ENCODE results near the gene TOM1L2. TPM values are rescaled to one million over a fixed set of nuclear protein-coding genes. Genes with fewer than 3 reads are reported as not detected.

The TOM1L2 gene
- total and polyA plus RNA-seq, 8 donors, result 20.3 to 28.2 (median 22.2) TPM

DNA sequence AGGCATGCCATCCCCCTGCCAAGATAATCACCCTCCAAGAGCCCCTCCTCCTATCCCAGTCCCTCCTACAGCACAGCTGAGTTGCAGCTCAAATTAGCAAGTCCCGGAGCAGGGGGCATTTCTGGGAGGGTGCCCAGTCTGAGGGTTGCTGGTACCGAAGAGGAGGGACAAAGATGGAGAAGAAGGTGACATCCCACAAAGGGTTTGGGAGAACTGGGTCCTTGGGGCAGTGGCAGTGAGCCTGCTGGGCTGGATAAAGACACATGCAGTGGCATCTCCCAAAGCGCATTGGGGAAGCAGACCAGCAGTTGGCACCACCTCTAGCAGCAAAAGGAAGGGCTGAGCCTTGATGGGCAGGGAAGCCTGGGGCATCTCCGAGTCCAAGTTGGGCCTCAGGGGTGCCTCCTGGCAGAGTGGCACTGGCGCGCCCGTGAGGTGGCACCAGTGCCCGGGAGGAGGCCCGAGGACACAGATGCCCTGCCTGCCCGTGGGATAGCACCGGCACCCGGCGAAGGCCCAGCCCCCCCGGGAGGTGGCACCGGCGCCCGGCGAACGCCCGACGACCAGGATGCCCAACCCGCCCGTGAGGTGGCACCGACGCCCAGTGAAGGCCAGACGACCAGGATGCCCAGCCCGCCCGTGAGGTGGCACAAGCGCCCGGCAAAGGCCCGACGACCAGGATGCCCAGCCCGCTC is 622 bp downstream of the TOM1L2 start:
- Histone ChIP-seq H3K36me3 (no peaks in the 10 kb centered on the region), H3K9me3 (no peaks in the 10 kb centered on the region), H3K4me1 (peaks cover 5 to 14% (median 12%) of the 10 kb centered on the region in 3 donors), H3K27me3 (no peaks in the 10 kb centered on the region), H3K4me3 (peak overlapping the region; percentile 82 to 93 (median 90)), H3K27ac (peak overlapping the region; percentile 92 to 97 (median 95))
- intact Hi-C loops (cut with DNase I), result no loop called here
- TF ChIP-seq, protein P1, sequence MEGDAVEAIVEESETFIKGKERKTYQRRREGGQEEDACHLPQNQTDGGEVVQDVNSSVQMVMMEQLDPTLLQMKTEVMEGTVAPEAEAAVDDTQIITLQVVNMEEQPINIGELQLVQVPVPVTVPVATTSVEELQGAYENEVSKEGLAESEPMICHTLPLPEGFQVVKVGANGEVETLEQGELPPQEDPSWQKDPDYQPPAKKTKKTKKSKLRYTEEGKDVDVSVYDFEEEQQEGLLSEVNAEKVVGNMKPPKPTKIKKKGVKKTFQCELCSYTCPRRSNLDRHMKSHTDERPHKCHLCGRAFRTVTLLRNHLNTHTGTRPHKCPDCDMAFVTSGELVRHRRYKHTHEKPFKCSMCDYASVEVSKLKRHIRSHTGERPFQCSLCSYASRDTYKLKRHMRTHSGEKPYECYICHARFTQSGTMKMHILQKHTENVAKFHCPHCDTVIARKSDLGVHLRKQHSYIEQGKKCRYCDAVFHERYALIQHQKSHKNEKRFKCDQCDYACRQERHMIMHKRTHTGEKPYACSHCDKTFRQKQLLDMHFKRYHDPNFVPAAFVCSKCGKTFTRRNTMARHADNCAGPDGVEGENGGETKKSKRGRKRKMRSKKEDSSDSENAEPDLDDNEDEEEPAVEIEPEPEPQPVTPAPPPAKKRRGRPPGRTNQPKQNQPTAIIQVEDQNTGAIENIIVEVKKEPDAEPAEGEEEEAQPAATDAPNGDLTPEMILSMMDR (IDR thresholded peaks at IDR 0.05), result no peak
- no peak for FAIRE-seq
- peak; percentile 45 to 89 (median 48) for DNase-seq
- ATAC-seq, result peak; percentile 2 to 30 (median 16)
- WGBS, 2 donors, result 0 to 1% methylated on average over 21 to 33 of the region's 33 CpGs

DNA sequence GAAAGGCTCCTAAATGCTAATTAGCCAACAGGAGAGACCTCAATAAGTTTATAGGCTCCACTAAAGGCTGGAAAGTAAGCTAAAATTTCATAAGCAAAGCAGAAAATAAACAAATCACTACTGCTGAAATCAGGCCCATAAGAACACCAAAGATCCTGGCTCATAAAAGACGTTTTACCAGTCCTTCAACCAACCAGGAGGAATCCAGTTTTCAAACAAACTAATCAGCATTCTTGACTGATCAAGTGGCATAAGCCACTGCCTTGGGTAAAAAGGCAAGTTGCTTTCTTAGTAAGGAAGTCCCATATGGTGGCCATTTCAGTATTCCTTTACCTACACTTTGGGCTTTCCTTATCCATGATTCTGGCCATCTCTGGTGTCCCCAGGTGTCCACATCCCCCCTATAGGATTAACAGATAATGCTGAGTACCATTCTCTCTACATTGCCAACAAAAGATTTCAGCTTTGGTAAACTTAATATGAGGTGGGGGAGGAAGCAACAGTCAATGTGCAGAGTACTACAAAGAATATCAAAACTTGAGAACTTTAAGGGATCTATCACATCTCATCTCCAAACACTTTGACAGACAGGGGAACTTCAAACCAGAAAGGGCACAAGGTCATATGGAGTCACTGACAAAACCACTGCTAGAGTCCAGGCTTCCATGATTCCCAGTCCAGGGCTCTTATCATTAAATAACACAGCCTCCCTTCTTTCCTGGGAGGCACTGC is 1.3 kb downstream of the TOM1L2 start:
- TF ChIP-seq, protein P1 (IDR thresholded peaks at IDR 0.05), result no peak
- Histone ChIP-seq H3K9me3 (no peaks in the 10 kb centered on the region), H3K4me3 (peak overlapping the region in 3 of 4 donors; percentile 82 to 93 (median 90)), H3K36me3 (no peaks in the 10 kb centered on the region), H3K27me3 (no peaks in the 10 kb centered on the region), H3K27ac (peak overlapping the region; percentile 92 to 97 (median 95)), H3K4me1 (peaks cover 5 to 14% (median 12%) of the 10 kb centered on the region in 3 donors)
- WGBS, 2 donors, result 11 to 12% methylated on average over 1 of the region's 1 CpG
- intact Hi-C loops (cut with DNase I), result no loop called here
- DNase-seq (no peak), ATAC-seq (no peak), FAIRE-seq (no peak)

DNA sequence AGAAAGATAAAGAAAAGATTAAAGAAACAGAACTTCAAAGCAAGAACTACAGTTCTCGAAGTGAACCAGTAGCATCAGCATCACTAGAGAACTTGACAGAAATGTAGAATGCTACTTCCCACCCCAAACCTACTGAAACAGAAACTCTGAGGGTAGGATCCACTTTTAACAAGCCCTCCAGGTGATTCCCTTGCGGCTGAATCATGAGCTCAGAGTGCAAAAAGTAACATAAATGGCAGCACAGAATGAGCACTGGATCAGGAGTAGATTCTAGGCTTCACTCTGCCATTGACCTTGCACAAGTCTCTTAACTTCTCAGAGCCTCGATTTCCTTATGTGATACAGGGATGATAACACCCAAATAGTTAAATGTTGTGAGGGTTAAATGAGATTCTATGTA is 5.8 kb downstream of the TOM1L2 start:
- H3K9me3 ChIP-seq, result no peaks in the 10 kb centered on the region
- ATAC-seq (no peak), FAIRE-seq (no peak), DNase-seq (no peak)
- no peak overlapping the region for H3K27ac ChIP-seq
- no peaks in the 10 kb centered on the region for H3K27me3 ChIP-seq
- intact Hi-C loops (cut with DNase I), result no loop called here
- H3K4me3 ChIP-seq, result no peak overlapping the region
- H3K36me3 ChIP-seq, result no peaks in the 10 kb centered on the region
- TF ChIP-seq, protein P1 (IDR thresholded peaks at IDR 0.05), result no peak
- H3K4me1 ChIP-seq, result peaks cover 5 to 13% (median 11%) of the 10 kb centered on the region in 3 donors
- 56 to 59% methylated on average over 3 of the region's 3 CpGs for WGBS, 2 donors

DNA sequence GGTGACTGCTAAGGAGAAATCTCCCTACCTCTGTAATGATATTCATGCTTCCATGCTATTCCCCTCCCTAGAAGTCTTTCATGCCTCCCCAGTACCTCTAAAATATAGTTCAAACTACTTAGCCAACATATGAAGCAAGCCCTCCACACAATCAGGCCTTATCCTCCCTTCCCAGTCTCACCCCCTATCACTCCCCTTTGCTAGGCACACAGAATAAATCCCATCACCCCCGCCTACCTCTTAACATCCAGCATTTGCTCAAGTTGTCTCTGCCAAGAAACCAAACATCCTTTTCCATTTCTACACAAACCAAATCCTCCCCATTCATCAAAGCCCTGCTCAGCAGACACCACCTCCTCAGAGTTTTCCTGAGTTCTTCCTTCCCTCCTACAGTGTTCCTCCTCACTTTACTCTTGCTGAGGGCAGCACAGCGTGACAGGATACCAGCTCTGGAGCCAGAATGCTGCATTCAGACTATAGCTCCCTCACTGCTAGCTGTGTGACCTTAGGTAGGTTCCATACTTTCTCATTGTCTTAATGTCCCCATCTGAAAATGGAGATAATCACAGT is 7.0 kb downstream of the TOM1L2 start:
- no peaks in the 10 kb centered on the region for H3K36me3 ChIP-seq
- DNase-seq, result no peak
- H3K27ac ChIP-seq, result no peak overlapping the region
- WGBS, 2 donors, result 94 to 96% methylated on average over 2 of the region's 2 CpGs
- H3K4me3 ChIP-seq, result no peak overlapping the region
- H3K4me1 ChIP-seq, result peaks cover 0 to 4% (median under 1%) of the 10 kb centered on the region in 3 donors
- no peak for FAIRE-seq
- TF ChIP-seq, protein P1 (IDR thresholded peaks at IDR 0.05), result no peak
- intact Hi-C loops (cut with DNase I), result no loop called here
- no peak for ATAC-seq
- no peaks in the 10 kb centered on the region for H3K27me3 ChIP-seq
- no peaks in the 10 kb centered on the region for H3K9me3 ChIP-seq
